ENCODE measurements around the gene PRKD3. TPM values are rescaled to one million over a fixed set of nuclear protein-coding genes. Genes with fewer than 3 reads are reported as not detected.

Gene PRKD3
- total and polyA plus RNA-seq, 2 of the 13 experiments (the other 11 are each of a cell fraction or from before 2014, with no cell fraction given), result 11.6 to 38.4 TPM

GRCh38 chr2:37321029-37321682 is 3.5 kb downstream of the PRKD3 start:
- H3K79me2 ChIP-seq (ENCODE audit: insufficient read depth, low read length), result peaks cover 51% of the 10 kb centered on the region
- H3K9ac ChIP-seq (ENCODE audit: insufficient read depth, low read depth, low read length), result no peak overlapping the region
- H3K4me1 ChIP-seq (ENCODE audit: insufficient read depth, low read length), result peaks cover 32% of the 10 kb centered on the region
- no peaks in the 10 kb centered on the region for H3K9me3 ChIP-seq (ENCODE audit: low read length)
- no peak overlapping the region for H3K4me3 ChIP-seq (replicated peaks in 1 of 3; ENCODE audit: insufficient read depth in 1 of 3, low read depth in 2 of 3, low read length in 3 of 3)
- DNase-seq (ENCODE audit: low spot score) (no peak), FAIRE-seq (no peak), ATAC-seq (no peak)
- CTCF ChIA-PET (ENCODE audit: low intra/inter-chr PET ratio, low total read pairs), result no interaction called here
- no peaks in the 10 kb centered on the region; a peak in 2 of 5 replicates for H3K36me3 ChIP-seq (replicated peaks in 1 of 2; ENCODE audit: control insufficient read depth in 1 of 2, insufficient read depth in 2 of 2, low read length in 2 of 2)
- 97% methylated on average over 4 of the region's 4 CpGs for WGBS (ENCODE audit: low lambda C conversion rate)
- POLR2A ChIA-PET, result no interaction called here
- in situ Hi-C loops (cut with HindIII; ENCODE audit: extremely low pct_ligation_motif_present, low pct_unique_long_range_greater_than_20kb), result no loop called here
- H3K27ac ChIP-seq (ENCODE audit: extremely low read length, insufficient read depth, low read length), result no peak overlapping the region
- no peaks in the 10 kb centered on the region for H4K20me1 ChIP-seq (ENCODE audit: insufficient read depth, low read length)
- H3K4me2 ChIP-seq (ENCODE audit: low read depth, low read length), result 0 out of 2 replicates have a peak overlapping the region, but pooled peaks have one; percentile 6
- H2AFZ ChIP-seq (ENCODE audit: low read length), result no peak overlapping the region
- H3K27me3 ChIP-seq (ENCODE audit: control insufficient read depth in 1 of 2, insufficient read depth in 2 of 2, low read length in 2 of 2), result peaks cover 3 to 12% of the 10 kb centered on the region in 2 experiments; a peak in 4 of 5 replicates
- TF ChIP-seq RXRA (CRISPR knock-in tag; IDR thresholded peaks at IDR 0.05) (no peak), ZBTB1 (CRISPR knock-in tag; IDR thresholded peaks at IDR 0.05; ENCODE audit: borderline replicate concordance) (no peak), HNRNPK (IDR thresholded peaks at IDR 0.05; ENCODE audit: low read depth, low read length, poor library complexity, severe bottlenecking) (peak; percentile 52), MAFG (CRISPR knock-in tag; IDR thresholded peaks at IDR 0.05) (no peak), ZBTB20 (CRISPR knock-in tag; IDR thresholded peaks at IDR 0.05; ENCODE audit: borderline replicate concordance, low read depth) (no peak)
- no TSS peak for BruUV-seq (replicated peaks)
- intact Hi-C loops (cut with micrococcal nuclease; ENCODE audit: unreplicated experiment), result no loop called here

DNA sequence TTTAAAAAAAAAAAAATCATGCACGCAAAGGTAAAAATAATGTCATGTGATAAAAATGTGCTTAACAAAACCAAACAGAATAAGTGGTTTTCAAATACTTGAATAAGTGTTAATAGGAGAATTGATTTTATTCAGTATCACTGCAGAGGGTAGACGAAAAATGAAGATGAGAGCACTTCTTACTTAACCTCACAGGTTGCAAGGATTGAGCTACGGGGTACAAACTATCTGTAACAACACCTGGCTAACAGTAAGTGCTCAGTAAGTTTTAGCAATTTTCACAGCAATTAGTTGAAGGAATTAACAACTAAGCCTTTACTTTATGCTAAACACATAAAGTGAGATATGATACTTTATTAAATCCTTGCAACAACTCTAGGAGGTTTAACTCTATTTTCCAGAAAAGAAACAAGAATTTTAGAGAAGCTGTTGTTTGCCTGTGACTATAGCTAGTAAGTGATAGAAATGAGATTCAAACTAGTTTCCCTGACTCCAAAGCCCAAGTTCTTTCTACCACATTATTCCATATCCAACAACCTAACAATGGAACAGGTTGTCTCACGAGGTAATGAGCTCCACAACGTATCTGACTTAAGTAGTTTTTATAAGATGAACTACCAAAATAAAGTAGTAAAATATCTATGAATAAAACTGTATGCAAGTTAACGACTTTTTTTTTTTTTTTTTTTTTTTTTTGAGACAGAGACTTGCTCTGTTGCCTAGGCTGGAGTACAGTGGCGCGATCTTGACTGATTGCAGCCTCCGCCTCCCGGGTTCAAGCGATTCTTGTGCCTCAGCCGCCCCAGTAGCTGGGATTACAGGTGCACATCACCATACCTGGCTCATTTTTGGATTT is 4.7 kb downstream of the PRKD3 start:
- Histone ChIP-seq H3K36me3 (replicated peaks in 1 of 2; ENCODE audit: control insufficient read depth in 1 of 2, insufficient read depth in 2 of 2, low read length in 2 of 2) (no peaks in the 10 kb centered on the region; a peak in 3 of 5 replicates), H4K20me1 (ENCODE audit: insufficient read depth, low read length) (no peaks in the 10 kb centered on the region), H3K4me1 (ENCODE audit: insufficient read depth, low read length) (peaks cover 24% of the 10 kb centered on the region), H3K79me2 (ENCODE audit: insufficient read depth, low read length) (peaks cover 60% of the 10 kb centered on the region), H3K4me2 (ENCODE audit: low read depth, low read length) (no peak overlapping the region), H3K9me3 (ENCODE audit: low read length) (no peaks in the 10 kb centered on the region), H3K4me3 (replicated peaks in 1 of 3; ENCODE audit: insufficient read depth in 1 of 3, low read depth in 2 of 3, low read length in 3 of 3) (no peak overlapping the region), H3K9ac (ENCODE audit: insufficient read depth, low read depth, low read length) (no peak overlapping the region), H2AFZ (ENCODE audit: low read length) (no peak overlapping the region), H3K27ac (ENCODE audit: extremely low read length, insufficient read depth, low read length) (no peak overlapping the region), H3K27me3 (ENCODE audit: control insufficient read depth in 1 of 2, insufficient read depth in 2 of 2, low read length in 2 of 2) (peaks cover 1 to 2% of the 10 kb centered on the region in 2 experiments; a peak in 4 of 5 replicates)
- no TSS peak for BruUV-seq (replicated peaks)
- CTCF ChIA-PET (ENCODE audit: low intra/inter-chr PET ratio, low total read pairs), result no interaction called here
- FAIRE-seq, result no peak
- in situ Hi-C loops (cut with HindIII; ENCODE audit: extremely low pct_ligation_motif_present, low pct_unique_long_range_greater_than_20kb) (no loop called here), intact Hi-C loops (cut with micrococcal nuclease; ENCODE audit: unreplicated experiment) (no loop called here)
- 98% methylated on average over 12 of the region's 12 CpGs for WGBS (ENCODE audit: low lambda C conversion rate)
- no peak for ATAC-seq
- DNase-seq (ENCODE audit: low spot score), result no peak
- POLR2A ChIA-PET, result interaction anchor here (0.7 kb wide), 1 partner anchor 446 kb away, joined by 5 read pairs; no protein-coding TSS in a partner anchor
- TF ChIP-seq ZBTB7A (CRISPR knock-in tag; IDR thresholded peaks at IDR 0.05), result no peak
- TF ChIP-seq, protein P1, sequence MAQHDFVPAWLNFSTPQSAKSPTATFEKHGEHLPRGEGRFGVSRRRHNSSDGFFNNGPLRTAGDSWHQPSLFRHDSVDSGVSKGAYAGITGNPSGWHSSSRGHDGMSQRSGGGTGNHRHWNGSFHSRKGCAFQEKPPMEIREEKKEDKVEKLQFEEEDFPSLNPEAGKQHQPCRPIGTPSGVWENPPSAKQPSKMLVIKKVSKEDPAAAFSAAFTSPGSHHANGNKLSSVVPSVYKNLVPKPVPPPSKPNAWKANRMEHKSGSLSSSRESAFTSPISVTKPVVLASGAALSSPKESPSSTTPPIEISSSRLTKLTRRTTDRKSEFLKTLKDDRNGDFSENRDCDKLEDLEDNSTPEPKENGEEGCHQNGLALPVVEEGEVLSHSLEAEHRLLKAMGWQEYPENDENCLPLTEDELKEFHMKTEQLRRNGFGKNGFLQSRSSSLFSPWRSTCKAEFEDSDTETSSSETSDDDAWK (CRISPR knock-in tag; IDR thresholded peaks at IDR 0.05), result no peak
- TF ChIP-seq HOXA9 (CRISPR knock-in tag; IDR thresholded peaks at IDR 0.05; ENCODE audit: borderline replicate concordance), result no peak
- no peak for TF ChIP-seq JUN (CRISPR knock-in tag; IDR thresholded peaks at IDR 0.05)
- TF ChIP-seq HCFC1 (IDR thresholded peaks at IDR 0.05; ENCODE audit: low read depth, low read length), result no peak
